Muscle of back (tissue), 11 donors: ENCODE data around the gene CRY2. TPM values are rescaled to one million over a fixed set of nuclear protein-coding genes. Genes with fewer than 3 reads are reported as not detected.

Experiments
- DNase-seq, 3 donors: peaks; one replicate each; pipeline versions ENCODE4 v3.0.0 to v3.0.0-alpha.2; 2013
- polyA plus RNA-seq, 10 donors: library from polyadenylated mRNA; unstranded; fragments of 120-200 nt; gene quantifications; one replicate each; pipeline ENCODE4 v1.2.1, GENCODE V29; 2013; ENCODE audit not compliant: insufficient read length in 10 of 10

The CRY2 gene
- polyA plus RNA-seq, 10 donors, result 21.6 to 34.1 (median 28.4) TPM

DNA sequence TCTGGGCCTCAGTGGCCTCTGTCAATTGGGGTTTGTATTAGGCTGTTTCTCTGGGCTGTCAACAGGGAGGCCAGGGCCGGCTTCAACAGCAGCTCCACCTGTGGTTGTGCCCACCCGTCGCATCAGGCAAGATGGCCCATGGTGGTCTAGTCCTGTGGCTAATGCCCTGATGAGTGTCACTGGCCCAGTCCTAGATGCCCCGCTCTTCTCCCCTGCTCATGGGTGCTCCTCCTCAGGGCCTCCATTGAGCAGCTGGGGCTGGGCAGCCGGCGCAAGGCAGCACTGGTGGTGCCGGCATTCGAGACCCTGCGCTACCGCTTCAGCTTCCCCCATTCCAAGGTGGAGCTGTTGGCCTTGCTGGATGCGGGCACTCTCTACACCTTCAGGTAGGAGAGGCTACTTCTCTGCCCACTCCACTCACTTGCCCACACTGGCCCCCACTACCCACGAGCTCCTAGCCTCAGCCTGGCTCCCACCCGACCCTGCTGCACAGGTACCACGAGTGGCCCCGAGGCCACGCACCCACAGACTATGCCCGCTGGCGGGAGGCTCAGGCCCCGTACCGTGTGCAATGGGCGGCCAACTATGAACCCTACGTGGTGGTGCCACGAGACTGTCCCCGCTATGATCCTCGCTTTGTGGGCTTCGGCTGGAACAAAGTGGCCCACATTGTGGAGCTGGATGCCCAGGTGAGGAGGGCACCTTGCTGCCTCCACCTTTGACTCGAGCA lies 80.6 kb downstream of the CRY2 start:
- DNase-seq, result no peak

DNA sequence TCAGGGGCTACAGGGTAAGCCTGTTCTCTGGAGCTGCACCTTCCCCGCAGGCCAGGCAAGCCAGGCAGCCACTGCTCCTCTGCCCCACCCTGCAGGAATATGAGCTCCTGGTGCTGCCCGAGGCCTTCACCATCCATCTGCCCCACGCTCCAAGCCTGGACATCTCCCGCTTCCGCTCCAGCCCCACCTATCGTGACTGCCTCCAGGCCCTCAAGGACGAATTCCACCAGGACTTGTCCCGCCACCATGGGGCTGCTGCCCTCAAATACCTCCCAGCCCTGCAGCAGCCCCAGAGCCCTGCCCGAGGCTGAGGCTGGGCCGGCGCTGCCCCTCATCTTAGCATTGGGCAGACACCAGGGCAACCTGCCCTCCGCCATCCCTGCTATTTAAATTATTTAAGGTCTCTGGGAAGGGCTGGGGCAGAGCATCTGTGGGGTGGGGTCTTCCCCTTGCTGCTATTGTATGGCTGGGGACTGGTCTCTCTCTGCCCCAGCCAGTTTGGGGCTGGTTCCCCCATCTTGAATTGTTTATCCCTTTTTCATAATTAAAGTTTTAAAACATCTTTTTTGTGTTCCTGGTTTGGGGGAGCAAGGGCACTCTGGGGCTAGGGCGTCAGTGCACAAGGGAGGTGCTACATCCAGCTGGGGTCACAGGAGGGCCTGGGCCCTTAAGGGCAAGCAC lies 81.4 kb downstream of the CRY2 start:
- DNase-seq, result no peak

DNA sequence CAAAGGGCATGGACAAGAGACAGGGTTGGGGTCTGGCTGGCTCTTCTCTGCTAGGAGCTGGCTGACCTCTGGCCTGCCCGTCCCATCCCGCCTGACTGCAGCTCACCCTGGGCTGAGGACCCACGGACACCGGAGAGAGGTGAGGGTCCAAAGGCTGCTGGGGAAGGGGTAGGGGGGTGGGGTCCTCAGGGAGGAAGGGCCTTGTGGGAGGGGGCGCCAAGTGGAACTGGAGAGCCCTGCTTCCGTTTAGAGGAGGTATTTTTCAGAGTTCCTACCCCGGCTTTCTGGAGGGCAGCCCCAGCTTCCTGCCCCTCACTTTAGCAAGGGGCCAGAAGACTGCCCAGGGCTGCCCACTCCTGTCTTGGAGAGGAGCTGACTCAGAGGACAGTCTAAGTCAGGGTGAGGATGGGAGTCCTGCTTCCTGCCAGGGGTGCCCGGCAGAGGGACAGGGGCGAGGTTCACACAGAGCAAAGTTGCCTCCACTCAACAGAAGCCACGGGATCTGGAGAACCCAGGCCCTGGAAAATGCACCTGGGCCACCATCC lies 82.3 kb downstream of the CRY2 start:
- DNase-seq, result no peak

DNA sequence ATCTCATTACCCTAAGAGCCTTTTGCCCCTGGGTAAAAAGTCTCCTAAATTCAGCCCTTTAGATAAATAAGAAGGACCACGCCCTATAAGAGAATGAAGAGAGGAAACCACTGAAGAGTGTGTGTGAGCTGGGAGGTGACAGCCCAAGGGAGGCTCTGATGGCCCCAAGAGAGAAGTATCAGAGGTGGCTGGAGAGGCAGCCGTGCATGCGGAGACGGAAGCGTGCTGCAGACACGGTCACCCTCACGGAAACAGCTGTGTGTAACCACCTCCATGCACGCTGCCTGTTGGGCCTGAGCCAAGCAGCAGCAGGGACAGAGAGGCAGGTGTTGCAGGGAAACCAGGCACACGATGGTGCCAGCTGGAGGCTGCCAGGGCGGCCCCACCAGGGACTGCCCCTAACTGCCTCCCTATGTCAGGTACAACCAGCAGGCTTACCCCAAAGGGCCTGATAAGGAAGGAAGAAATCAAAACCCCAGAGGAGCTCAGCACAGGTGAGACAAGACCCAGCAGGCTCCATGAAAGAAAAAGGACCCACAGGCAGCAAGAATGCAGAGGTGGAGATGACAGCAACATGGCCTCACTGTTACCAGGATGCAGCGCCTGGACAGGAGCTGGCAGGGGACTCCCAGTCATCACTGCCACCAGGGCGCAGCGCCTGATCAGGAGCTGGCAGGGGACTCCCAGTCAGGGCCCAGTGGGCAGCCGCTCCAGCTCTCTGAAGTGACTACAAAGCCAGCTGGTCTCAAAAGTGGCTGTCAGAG lies 82.9 kb downstream of the CRY2 start:
- no peak for DNase-seq

DNA sequence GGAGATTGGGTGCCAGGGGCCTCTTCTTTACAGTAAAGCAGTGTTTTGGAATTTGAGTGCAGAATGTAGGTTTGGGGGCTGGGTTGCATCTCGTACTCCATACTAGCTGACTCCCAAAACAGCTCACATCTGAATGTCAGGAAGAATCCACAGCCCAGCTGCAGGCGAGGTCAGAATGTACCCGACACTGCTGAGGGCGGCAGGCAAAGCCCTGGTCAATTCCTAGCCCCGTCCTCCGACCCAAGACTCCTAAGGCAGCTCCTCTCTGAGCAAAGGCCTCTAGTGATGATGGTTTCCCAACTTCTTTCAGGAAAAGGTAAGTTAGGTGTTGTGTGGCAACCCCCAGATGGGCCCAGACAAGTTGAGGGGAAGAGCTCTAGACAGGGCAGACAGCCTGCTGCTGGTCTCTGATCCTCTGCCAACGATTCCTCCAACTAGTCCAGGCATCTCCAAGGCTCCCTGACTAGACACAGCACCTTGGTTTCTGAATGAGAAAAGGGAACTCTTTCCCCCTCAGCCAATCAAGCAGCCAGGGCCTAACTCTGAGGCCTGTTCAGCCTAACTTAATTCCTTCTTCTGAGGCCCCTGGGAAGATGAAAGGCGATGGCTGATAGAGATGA lies 83.8 kb downstream of the CRY2 start:
- no peak for DNase-seq

DNA sequence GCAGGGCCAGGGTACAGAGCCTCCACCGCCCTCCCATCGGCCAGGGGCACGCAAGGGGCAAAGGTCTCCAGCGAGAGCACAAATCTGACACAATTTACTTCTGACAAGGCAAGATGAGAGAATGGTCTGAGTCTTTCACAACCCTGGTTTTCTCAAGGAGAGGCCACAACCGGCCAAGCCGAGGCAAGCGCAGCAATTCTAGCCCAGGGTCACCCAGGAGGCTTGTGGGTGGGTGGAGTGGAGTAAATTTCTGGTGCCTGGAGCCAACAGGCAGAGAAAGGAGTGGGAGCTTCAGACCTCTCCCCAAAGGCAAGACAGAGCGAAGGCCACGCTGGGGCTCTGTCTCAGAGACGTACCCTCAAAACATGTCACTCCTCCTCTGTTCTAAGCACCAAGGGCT lies 84.5 kb downstream of the CRY2 start:
- no peak for DNase-seq

DNA sequence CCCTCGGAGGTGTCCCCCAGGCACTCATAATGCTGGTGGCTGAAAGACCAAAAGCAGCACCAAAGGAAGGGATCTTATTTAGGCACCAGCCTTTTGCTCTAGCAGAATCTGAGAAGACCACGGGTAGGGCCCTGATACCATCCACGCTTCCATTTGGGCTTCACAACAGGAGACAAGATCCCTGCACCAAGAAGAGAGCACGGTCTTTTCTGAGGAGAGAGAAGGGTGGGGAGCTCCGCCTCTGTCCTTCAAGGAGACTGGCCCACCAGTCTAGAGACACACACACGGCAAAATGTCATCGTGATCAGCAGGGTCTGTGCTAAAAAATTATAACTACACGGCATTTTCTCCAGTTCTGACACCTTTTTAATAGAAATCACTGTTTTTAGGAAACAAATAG lies 84.9 kb downstream of the CRY2 start:
- no peak for DNase-seq

Other genes starting within 250 kb of the CRY2 start
- 10 to 100 TPM; 10.1 to 20.7 (median 14.2) TPM for gene CHST1, start 181.9 kb upstream of the CRY2 start, polyA plus RNA-seq
- 1 to 10 TPM; 5.5 to 9.7 (median 7.7) TPM for gene SLC35C1, start 42.3 kb upstream of the CRY2 start, polyA plus RNA-seq
- 10 to 100 TPM; 18.2 to 36.3 (median 32.8) TPM for gene MAPK8IP1, start 38.2 kb downstream of the CRY2 start, polyA plus RNA-seq
- gene FREY1, start 59.8 kb downstream of the CRY2 start, polyA plus RNA-seq, result under 1 TPM in 8 of 10 donors, not detected in 2; 0.20 to 0.36 (median 0.26) TPM
- gene PEX16, start 70.4 kb downstream of the CRY2 start, polyA plus RNA-seq, result 10 to 100 TPM in 7 of 10 donors, 1 to 10 TPM in 3; 7.6 to 13.9 (median 10.2) TPM
- 1 to 10 TPM in 3 of 10 donors, under 1 TPM in 7; 0.25 to 7.3 (median 0.48) TPM for gene LARGE2, start 75.2 kb downstream of the CRY2 start, polyA plus RNA-seq